K562 (cell line): ENCODE measurements around the gene OPHN1.

Source experiments
- CTBP1 ChIP-seq: fragments of 450-650 bp; IDR thresholded peaks from 2 replicates; pipeline ENCODE4 v1.6.1; 2016; ENCODE audit warnings: borderline replicate concordance
- CTCF ChIP-seq, 3 experiments: IDR thresholded peaks in 2 of 3; conservative IDR thresholded peaks in 1 of 3; 2 replicates each; pipeline ENCODE4 v1.5.1; 2011 to 2012; ENCODE audit warnings: low read length in 3 of 3, mild to moderate bottlenecking in 3 of 3, control low read depth in 2 of 3, improper control_type of control experiment in 1 of 3, inconsistent platforms in 1 of 3, low read depth in 1 of 3, mixed read lengths in 1 of 3, moderate library complexity in 1 of 3; ENCODE audit not compliant: insufficient read depth in 2 of 3
- ESRRA ChIP-seq: fragments of 450-650 bp; IDR thresholded peaks from 2 replicates; pipeline ENCODE4 v1.6.1; 2014; ENCODE audit warnings: low read depth, mild to moderate bottlenecking, moderate library complexity, borderline replicate concordance
- MAX ChIP-seq: sonication (generic); formaldehyde crosslinking; IDR thresholded peaks from 2 replicates; pipeline ENCODE4 v1.9.0; 2022; ENCODE audit warnings: mild to moderate bottlenecking, missing genetic modification reagents
- POLR2AphosphoS5 ChIP-seq: IDR thresholded peaks from 2 replicates; pipeline ENCODE4 v1.6.1; 2011; ENCODE audit warnings: mild to moderate bottlenecking, low read depth, low read length, moderate library complexity; ENCODE audit not compliant: control insufficient read depth, insufficient read depth
- RBM22 ChIP-seq: fragments of 200-400 bp; formaldehyde crosslinking; IDR thresholded peaks from 2 replicates; pipeline ENCODE4 v1.6.1; 2018; ENCODE audit warnings: low read length, low read depth; ENCODE audit not compliant: poor library complexity, severe bottlenecking
- RNF2 ChIP-seq: sonication (generic); IDR thresholded peaks from 2 replicates; pipeline ENCODE4 v1.6.1; 2016
- STAT5B ChIP-seq: fragments of 250-450 bp; sonication (Bioruptor Pico); IDR thresholded peaks from 2 replicates; pipeline ENCODE4 v1.8.0; 2021; ENCODE audit warnings: mild to moderate bottlenecking, inconsistent platforms
- TRIM24 ChIP-seq, 2 experiments: fragments of 450-650 bp; IDR thresholded peaks; 2 replicates each; pipeline ENCODE4 v1.6.1; 2016
- UBTF ChIP-seq, 2 experiments: IDR thresholded peaks; 2 replicates each; pipeline ENCODE4 v1.6.1; 2012; ENCODE audit warnings: improper control_type of control experiment in 2 of 2, low read depth in 2 of 2, low read length in 2 of 2, borderline replicate concordance in 1 of 2
- ZNF696 ChIP-seq: fragments of 250-450 bp; sonication (Bioruptor Pico); conservative IDR thresholded peaks from 2 replicates; pipeline ENCODE4 v1.4.0; 2020; ENCODE audit warnings: mild to moderate bottlenecking, moderate library complexity

- no peak for TF ChIP-seq ESRRA
- TF ChIP-seq POLR2AphosphoS5: no peak
- no peak for TF ChIP-seq CTCF (IDR thresholded peaks at IDR 0.05 in 2 of 3, conservative IDR thresholded peaks at IDR 0.05 in 1 of 3; ENCODE audit: insufficient read depth in 2 of 3, low read depth in 1 of 3, low read length in 3 of 3)
- no peak for TF ChIP-seq MAX
- TF ChIP-seq STAT5B (CRISPR knock-in tag): no peak
- no peak for TF ChIP-seq CTBP1
- no peak for TF ChIP-seq RNF2
- no peak for TF ChIP-seq TRIM24 (IDR thresholded peaks at IDR 0.05)
- TF ChIP-seq RBM22: no peak
- TF ChIP-seq ZNF696 (CRISPR knock-in tag): no peak
- TF ChIP-seq UBTF (IDR thresholded peaks at IDR 0.05; ENCODE audit: borderline replicate concordance in 1 of 2, low read depth in 2 of 2, low read length in 2 of 2): no peak
These were observed 88.3 kb downstream of the OPHN1 start for GRCh38 chrX:68345025-68345424.
